Activated T-cell treated with anti-CD3 and anti-CD28 coated beads, Interleukin-2, amount 50 U/mL, for 4 hours (primary cell): ENCODE data around the gene PLXNB3. TPM values are rescaled to one million over a fixed set of nuclear protein-coding genes. Genes with fewer than 3 reads are reported as not detected.

Experiments used
- ATAC-seq, 2 donors: fragments of 200-7000 bp; cut with Tn5 transposase; one replicate each; pipeline ENCODE4 v1.10.0; 2021
- DNase-seq: peaks from one replicate; pipeline ENCODE4 v3.0.0-alpha.2; 2020
- H3K27me3 Mint-ChIP-seq: one replicate; pipeline ENCODE4 v1.8.0; 2021; ENCODE audit warnings: low read depth, mixed read lengths
- H3K36me3 Mint-ChIP-seq: one replicate; pipeline ENCODE4 v1.8.0; 2022; ENCODE audit warnings: mixed read lengths; ENCODE audit not compliant: insufficient read depth
- H3K4me1 Mint-ChIP-seq: one replicate; pipeline ENCODE4 v1.8.0; 2021; ENCODE audit warnings: low read depth, mixed read lengths
- H3K4me3 Mint-ChIP-seq: one replicate; pipeline ENCODE4 v1.8.0; 2021; ENCODE audit warnings: mild to moderate bottlenecking, moderate library complexity, mixed read lengths
- H3K9me3 Mint-ChIP-seq: one replicate; pipeline ENCODE4 v1.8.0; 2021; ENCODE audit warnings: mixed read lengths
- total RNA-seq, 3 donors: library from RNA; stranded (reverse); gene quantifications; one replicate each; pipeline ENCODE4 v1.2.1, GENCODE V29; 2021

Gene PLXNB3
- total RNA-seq, 3 donors from 2014 or later = 0.40 to 0.66 (median 0.46) TPM

GRCh38 chrX:153761863-153762262 lies 2.2 kb upstream of the PLXNB3 start:
- Mint-ChIP-seq H3K27me3 (no peaks in the 10 kb centered on the region), H3K4me3 (no peak overlapping the region), H3K36me3 (no peaks in the 10 kb centered on the region), H3K9me3 (no peaks in the 10 kb centered on the region), H3K4me1 (peaks cover 6% of the 10 kb centered on the region)
- no peak for DNase-seq
- ATAC-seq = no peak

GRCh38 chrX:153762626-153763173 lies 1.3 kb upstream of the PLXNB3 start:
- Mint-ChIP-seq H3K9me3 (no peaks in the 10 kb centered on the region), H3K4me3 (no peak overlapping the region), H3K4me1 (peaks cover 6% of the 10 kb centered on the region), H3K27me3 (no peaks in the 10 kb centered on the region), H3K36me3 (no peaks in the 10 kb centered on the region)
- DNase-seq (no peak), ATAC-seq (no peak)

DNA sequence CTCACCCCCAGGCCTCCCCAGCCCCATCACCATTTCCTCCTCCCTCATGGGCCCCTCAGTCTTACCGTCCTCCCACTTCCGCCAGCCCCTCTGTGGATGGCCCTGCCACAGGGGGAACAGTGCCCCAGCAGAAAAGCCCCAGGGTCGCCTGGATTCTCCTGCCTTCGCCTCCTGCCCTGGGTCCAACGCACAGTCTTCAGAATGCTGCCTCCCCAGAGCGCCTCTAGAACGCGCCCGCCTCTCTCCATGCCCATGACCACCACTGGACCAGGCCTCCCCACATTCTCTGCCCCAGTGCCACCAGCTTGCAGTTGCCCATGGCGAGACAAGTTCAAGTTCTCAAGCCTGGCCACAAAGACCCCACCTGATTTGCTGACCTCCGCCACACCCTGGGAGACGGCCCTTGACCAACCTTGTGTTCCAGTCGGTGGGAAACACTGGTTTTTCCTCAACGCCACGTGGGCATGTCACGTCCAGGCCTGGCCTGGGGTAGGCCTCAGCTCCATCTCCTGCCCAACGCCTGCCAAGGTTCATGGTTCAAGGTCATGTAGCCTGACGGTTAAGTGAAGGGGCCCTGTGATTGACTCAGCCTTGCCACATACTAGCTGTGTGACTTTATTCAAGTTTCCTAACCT lies 634 bp upstream of the PLXNB3 start:
- ATAC-seq (no peak), DNase-seq (no peak)
- Mint-ChIP-seq H3K27me3 (no peaks in the 10 kb centered on the region), H3K4me1 (peaks cover 7% of the 10 kb centered on the region), H3K4me3 (no peak overlapping the region), H3K36me3 (no peaks in the 10 kb centered on the region), H3K9me3 (no peaks in the 10 kb centered on the region)

DNA sequence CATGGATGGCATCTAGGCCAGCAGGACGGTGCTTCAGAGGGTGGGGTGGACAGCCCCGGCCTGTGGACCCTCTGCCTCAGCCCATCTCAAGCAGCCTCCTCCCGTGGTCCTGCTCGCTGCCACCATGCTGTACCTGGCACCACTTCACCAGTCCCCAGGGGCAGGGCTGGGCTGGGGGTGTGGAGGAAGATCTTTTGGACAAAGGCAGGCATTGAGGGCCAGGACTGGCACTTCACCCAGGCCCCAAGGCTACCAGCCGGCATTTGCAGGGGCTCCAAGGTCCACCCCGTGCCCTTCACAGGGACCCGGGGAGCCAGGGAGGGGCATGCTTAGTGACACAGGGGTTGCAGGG lies 713 bp downstream of the PLXNB3 start:
- Mint-ChIP-seq H3K27me3 (no peaks in the 10 kb centered on the region), H3K36me3 (no peaks in the 10 kb centered on the region), H3K9me3 (no peaks in the 10 kb centered on the region), H3K4me3 (no peak overlapping the region), H3K4me1 (peaks cover 7% of the 10 kb centered on the region)
- DNase-seq = peak; percentile 3
- ATAC-seq = no peak

- no peaks in the 10 kb centered on the region for H3K36me3 Mint-ChIP-seq
- DNase-seq = peak; percentile 4
- H3K9me3 Mint-ChIP-seq = no peaks in the 10 kb centered on the region
- no peak for ATAC-seq
- no peaks in the 10 kb centered on the region for H3K27me3 Mint-ChIP-seq
- H3K4me3 Mint-ChIP-seq = no peak overlapping the region
- H3K4me1 Mint-ChIP-seq = peaks cover 7% of the 10 kb centered on the region
Observed at GRCh38 chrX:153765138-153766079, 1.4 kb downstream of the PLXNB3 start.

DNA sequence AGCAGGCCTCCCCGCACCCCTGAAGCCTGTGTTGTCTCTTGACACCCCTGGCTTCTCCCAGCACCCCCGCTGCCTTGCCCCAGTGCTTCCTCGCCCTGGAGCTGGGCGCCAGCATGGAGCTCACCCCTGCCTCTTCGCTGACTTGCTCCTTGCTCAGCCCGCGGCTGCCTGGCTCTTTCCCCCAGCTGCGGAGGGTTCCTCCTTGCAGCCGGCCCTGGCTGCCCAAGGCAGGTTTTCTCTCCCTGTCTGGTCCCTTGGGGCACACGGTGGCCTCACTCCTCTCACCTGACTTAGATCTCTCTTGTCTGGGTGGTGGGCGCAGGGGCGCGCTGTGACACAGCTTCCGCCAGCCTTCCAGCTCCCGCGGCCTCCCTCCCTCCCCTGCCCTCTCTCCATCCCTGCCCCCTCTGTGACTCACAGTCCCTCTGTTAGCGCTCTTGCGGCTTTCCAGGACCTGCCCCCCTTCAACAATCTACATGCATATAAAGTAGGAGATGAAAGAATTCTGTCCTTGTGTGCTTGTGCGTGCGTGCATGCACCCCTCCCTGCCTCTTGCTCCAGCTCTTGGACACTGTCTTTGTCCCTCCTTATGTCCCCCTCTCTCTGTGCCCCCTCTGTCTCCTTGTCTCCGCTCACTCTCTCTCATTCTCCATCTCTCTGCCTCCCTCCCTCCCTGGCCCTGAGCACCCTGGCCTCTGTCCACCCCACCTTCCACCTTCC lies 2.2 kb downstream of the PLXNB3 start:
- peak; percentile 65 to 74 for ATAC-seq

DNA sequence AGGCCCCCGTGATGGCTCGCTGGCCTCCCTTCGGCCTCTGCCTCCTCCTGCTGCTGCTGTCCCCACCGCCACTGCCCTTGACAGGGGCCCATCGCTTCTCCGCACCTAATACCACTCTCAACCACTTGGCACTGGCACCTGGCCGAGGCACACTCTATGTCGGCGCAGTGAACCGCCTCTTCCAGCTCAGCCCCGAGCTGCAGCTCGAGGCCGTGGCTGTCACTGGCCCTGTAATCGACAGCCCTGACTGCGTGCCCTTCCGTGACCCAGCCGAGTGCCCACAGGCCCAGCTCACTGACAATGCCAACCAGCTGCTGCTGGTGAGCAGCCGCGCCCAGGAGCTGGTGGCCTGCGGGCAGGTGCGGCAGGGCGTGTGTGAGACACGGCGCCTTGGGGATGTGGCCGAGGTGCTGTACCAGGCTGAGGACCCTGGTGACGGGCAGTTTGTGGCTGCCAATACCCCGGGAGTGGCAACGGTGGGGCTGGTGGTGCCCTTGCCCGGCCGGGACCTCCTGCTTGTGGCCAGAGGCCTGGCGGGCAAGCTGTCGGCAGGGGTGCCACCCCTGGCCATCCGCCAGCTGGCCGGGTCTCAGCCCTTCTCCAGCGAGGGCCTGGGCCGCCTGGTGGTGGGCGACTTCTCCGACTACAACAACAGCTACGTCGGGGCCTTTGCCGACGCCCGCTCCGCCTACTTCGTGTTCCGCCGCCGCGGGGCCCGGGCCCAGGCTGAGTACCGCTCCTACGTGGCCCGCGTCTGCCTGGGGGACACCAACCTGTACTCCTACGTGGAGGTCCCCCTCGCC lies 3.0 kb downstream of the PLXNB3 start:
- Mint-ChIP-seq H3K27me3 (no peaks in the 10 kb centered on the region), H3K4me1 (peaks cover 7% of the 10 kb centered on the region), H3K4me3 (no peak overlapping the region), H3K36me3 (no peaks in the 10 kb centered on the region), H3K9me3 (no peaks in the 10 kb centered on the region)
- peak; percentile 5 for DNase-seq
- no peak for ATAC-seq

More for the DNA sequence above, 2.2 kb downstream of the PLXNB3 start:
- Mint-ChIP-seq H3K9me3 (no peaks in the 10 kb centered on the region), H3K27me3 (no peaks in the 10 kb centered on the region), H3K4me1 (peaks cover 7% of the 10 kb centered on the region), H3K36me3 (no peaks in the 10 kb centered on the region), H3K4me3 (no peak overlapping the region)
- peak; percentile 30 for DNase-seq

- Mint-ChIP-seq H3K4me1 (peaks cover 7% of the 10 kb centered on the region), H3K4me3 (no peak overlapping the region), H3K36me3 (no peaks in the 10 kb centered on the region), H3K27me3 (no peaks in the 10 kb centered on the region), H3K9me3 (no peaks in the 10 kb centered on the region)
- ATAC-seq = no peak
- no peak for DNase-seq
Observed at GRCh38 chrX:153767674-153768055, 3.6 kb downstream of the PLXNB3 start.

DNA sequence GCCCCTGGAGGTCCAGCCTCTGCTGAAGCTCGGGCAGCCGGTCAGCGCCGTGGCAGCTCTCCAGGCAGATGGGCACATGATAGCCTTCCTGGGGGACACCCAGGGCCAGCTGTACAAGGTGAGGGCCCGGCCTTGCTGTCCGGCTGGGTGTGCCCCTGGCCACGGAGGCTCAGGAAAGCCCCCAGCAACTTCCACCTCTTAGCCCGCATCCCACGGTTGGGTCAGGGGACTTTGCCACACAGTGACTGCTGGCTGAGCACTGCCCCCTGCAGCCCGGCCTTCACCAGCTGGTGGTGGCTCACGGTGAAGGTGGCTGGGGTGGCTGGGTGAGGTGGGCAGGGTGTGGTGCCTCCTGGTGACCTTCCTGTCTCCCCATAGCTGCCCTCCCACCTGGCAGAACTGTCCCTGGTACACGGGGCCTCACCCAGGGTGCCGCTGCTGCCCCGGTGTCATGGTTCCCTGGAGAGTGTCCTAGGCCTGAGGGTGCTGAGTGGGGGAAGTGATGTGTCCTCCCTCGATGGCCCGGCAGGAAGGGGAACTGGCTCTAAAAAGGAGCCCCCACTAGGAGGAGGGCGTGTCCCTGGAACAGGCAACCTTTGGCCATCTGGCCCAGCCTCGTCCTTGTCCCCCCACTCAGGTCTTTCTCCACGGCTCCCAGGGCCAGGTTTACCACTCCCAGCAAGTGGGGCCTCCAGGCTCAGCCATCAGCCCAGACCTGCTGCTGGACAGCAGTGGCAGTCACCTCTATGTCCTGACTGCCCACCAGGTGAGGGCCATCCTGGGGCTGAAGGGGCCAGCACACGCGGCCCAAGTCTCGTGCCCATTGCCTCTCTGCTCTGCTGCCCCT lies 4.5 kb downstream of the PLXNB3 start:
- Mint-ChIP-seq H3K36me3 (no peaks in the 10 kb centered on the region), H3K4me3 (no peak overlapping the region)

DNA sequence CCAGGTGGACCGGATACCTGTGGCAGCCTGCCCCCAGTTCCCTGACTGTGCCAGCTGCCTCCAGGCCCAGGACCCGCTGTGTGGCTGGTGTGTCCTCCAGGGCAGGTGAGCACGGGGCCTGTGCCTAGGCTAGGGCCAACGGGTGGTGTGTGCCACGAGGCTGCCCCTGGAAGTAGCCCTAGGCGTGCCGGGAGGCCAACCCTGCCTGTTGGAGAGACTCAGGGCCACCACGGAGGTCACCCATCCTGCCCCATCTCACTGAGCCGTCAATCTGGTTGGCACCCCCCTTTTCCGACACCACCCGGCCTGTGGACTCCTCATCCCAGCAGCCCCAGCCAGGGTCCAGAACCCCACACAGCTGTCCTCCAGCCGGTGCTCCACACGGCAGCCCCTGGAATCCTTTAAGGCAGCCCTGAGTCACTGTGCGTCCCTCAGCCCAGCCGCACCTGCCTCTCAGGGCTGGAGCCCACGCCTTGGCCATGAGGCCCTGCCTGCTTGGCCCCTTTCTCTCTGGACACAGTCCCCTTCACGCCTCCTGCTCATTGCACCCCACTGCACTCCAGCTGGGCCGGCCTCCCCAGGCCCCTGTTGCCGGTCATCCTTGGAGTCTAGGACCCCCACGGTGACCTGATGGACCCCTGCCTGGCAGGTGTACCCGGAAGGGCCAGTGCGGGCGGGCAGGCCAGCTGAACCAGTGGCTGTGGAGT lies 5.3 kb downstream of the PLXNB3 start:
- ATAC-seq = no peak
- Mint-ChIP-seq H3K27me3 (no peaks in the 10 kb centered on the region), H3K4me1 (peaks cover 4% of the 10 kb centered on the region), H3K36me3 (no peaks in the 10 kb centered on the region), H3K9me3 (no peaks in the 10 kb centered on the region), H3K4me3 (no peak overlapping the region)
- peak; percentile 4 for DNase-seq

More for the DNA sequence above, 4.5 kb downstream of the PLXNB3 start:
- H3K27me3 Mint-ChIP-seq = no peaks in the 10 kb centered on the region
- no peaks in the 10 kb centered on the region for H3K9me3 Mint-ChIP-seq
- ATAC-seq (no peak), DNase-seq (peak; percentile 3)
- H3K4me1 Mint-ChIP-seq = peaks cover 7% of the 10 kb centered on the region

- DNase-seq (peak; percentile 4), ATAC-seq (no peak)
- no peaks in the 10 kb centered on the region for H3K36me3 Mint-ChIP-seq
- H3K4me1 Mint-ChIP-seq = peaks cover 4% of the 10 kb centered on the region
- H3K27me3 Mint-ChIP-seq = no peaks in the 10 kb centered on the region
- H3K4me3 Mint-ChIP-seq = no peak overlapping the region
- no peaks in the 10 kb centered on the region for H3K9me3 Mint-ChIP-seq
Observed at GRCh38 chrX:153769865-153770600, 6.0 kb downstream of the PLXNB3 start.
